LNCAP (cell line): ENCODE data around the gene THOP1.

ENCODE experiments used
- CTCF ChIP-seq: fragments of 450-650 bp; IDR thresholded peaks from 2 replicates; pipeline ENCODE4 v1.5.1; 2017; ENCODE audit warnings: mild to moderate bottlenecking

Gene THOP1

GRCh38 chr19:2809387-2810140, 24.3 kb downstream of the THOP1 start:
- TF ChIP-seq CTCF = no peak

- TF ChIP-seq CTCF = no peak
Observed at GRCh38 chr19:2810141-2811091, 25.1 kb downstream of the THOP1 start.

GRCh38 chr19:2811221-2811722, 26.0 kb downstream of the THOP1 start:
- no peak for TF ChIP-seq CTCF

- TF ChIP-seq CTCF = no peak
Observed at GRCh38 chr19:2811735-2812413, 26.6 kb downstream of the THOP1 start.

GRCh38 chr19:2812414-2813234, 27.3 kb downstream of the THOP1 start:
- TF ChIP-seq CTCF = no peak

GRCh38 chr19:2813235-2814160, 28.2 kb downstream of the THOP1 start:
- no peak for TF ChIP-seq CTCF
